ENCODE data around the gene CCDC102A. TPM values are rescaled to one million over a fixed set of nuclear protein-coding genes. Genes with fewer than 3 reads are reported as not detected.
A peak's percentile ranks its signal among the peaks of the same experiment; 100 is the strongest.

CCDC102A gene
- total RNA-seq, 1 donor from 2014 or later: 15.5 TPM

DNA sequence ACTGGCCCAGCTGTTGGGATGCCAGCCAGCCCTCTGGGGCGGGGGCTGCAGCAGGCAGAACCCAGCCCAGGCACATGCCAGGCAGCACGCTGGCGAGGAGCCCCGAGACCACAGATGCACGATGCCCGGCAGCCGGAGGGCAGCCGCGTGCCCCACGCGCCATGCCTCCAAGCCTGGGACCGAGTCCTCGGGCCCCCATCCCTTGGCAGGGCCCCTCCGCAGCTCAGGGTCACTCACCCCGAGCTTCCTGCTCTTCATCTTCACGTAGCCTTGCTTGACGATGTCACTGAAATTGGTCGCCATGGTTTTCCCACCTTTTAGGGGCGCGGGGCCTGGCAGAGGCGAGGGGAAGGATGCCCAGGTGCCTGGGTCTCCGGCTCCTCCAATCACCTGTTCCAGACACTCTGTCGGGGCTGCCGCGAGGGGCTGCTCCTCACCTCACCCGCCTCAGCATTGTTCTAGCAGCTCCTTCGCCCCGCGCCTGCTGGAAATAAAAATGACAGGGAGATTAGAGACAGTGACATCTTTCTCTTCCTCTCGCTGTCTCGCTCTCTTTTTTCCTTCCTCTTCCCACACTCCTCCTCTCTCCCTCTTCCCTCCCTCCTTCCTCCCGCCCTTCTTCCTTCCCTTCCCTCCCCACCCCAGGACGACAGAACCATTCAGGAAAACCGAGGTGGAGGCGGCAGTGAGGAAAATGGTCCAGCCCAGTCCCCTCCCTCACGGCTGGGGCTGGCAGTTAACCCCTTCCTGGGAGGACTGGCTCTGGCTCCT lies 57.0 kb downstream of the CCDC102A start:
- no peaks in the 10 kb centered on the region for H3K36me3 Mint-ChIP-seq (ENCODE audit: low read depth)
- DNase-seq (no peak), ATAC-seq (ENCODE audit: low read depth) (no peak)
- ChIA-PET POLR2A (interaction anchor here (1.0 to 1.4 kb wide), 3 partner anchors 15 to 64 kb away, joined by 3 to 4 read pairs (median 4); partner anchors contain the start of genes CIAPIN1 and COQ9), CTCF (interaction anchor here (1.6 kb wide), 1 partner anchor 40 kb away, joined by 8 read pairs; no protein-coding TSS in a partner anchor)
- peaks cover 10% of the 10 kb centered on the region for H3K27me3 Mint-ChIP-seq
- intact Hi-C loops (cut with micrococcal nuclease): loop anchor here (2.0 to 5.0 kb wide), 2 partner anchors 17 to 258 kb away; partner anchors contain the start of genes KATNB1 and POLR2C
- no peak overlapping the region for H3K27ac Mint-ChIP-seq
- TF ChIP-seq, protein P1, sequence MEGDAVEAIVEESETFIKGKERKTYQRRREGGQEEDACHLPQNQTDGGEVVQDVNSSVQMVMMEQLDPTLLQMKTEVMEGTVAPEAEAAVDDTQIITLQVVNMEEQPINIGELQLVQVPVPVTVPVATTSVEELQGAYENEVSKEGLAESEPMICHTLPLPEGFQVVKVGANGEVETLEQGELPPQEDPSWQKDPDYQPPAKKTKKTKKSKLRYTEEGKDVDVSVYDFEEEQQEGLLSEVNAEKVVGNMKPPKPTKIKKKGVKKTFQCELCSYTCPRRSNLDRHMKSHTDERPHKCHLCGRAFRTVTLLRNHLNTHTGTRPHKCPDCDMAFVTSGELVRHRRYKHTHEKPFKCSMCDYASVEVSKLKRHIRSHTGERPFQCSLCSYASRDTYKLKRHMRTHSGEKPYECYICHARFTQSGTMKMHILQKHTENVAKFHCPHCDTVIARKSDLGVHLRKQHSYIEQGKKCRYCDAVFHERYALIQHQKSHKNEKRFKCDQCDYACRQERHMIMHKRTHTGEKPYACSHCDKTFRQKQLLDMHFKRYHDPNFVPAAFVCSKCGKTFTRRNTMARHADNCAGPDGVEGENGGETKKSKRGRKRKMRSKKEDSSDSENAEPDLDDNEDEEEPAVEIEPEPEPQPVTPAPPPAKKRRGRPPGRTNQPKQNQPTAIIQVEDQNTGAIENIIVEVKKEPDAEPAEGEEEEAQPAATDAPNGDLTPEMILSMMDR (IDR thresholded peaks at IDR 0.05): no peak
- peak overlapping the region; percentile 69 for H3K4me3 Mint-ChIP-seq
- peaks cover 40% of the 10 kb centered on the region for H3K4me1 Mint-ChIP-seq
- H3K9me3 Mint-ChIP-seq: no peaks in the 10 kb centered on the region

DNA sequence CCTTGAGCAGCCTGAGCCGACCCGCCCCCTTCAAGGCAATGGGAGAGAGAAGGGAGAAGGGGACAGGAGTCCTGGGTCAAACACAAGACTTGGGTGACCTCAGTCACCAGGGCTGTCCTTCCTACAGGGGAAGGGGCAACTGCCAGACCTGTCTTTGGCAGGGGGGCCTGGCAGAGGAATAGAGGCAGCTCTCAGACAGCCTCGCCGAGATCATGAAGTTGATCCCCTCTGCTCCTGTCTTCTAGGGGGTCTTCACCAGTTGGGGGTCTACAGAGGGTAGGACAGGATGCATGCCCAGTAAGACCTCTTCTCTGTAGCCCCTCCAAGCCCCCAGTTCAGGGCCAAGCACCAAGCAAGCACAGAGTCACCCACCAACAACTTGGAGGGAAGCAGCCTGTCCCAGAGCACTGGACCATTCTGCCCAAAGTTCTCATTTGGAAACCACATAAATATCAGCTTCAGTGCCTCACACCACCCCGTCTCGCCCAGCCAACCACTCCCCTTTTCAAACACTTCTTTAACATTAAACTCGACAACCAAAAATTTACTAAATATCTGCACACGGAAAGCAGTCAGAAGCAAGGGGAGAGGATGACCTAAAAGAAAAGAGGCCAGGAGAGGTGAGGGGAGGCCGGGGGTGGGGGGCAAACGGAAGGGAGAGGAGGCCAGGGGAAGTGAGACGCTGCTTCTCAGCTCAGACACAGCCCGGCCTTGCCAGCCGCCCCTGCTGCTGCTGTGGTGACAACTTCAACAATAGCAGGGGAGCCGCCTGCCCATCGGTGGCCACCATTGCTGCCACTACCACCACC lies 57.8 kb downstream of the CCDC102A start:
- POLR2A ChIA-PET: interaction anchor here (1.0 to 1.4 kb wide), 3 partner anchors 14 to 65 kb away, joined by 3 to 4 read pairs (median 4); partner anchors contain the start of genes CIAPIN1 and COQ9
- no peaks in the 10 kb centered on the region for H3K9me3 Mint-ChIP-seq
- DNase-seq (no peak), ATAC-seq (ENCODE audit: low read depth) (peak; percentile 58)
- CTCF ChIA-PET: interaction anchor here (1.0 to 1.6 kb wide), 2 partner anchors 22 to 41 kb away, joined by 3 to 8 read pairs; no protein-coding TSS in a partner anchor
- H3K27ac Mint-ChIP-seq: no peak overlapping the region
- intact Hi-C loops (cut with micrococcal nuclease): loop anchor here (2.0 to 5.0 kb wide), 2 partner anchors 16 to 259 kb away; partner anchors contain the start of genes KATNB1 and POLR2C
- peaks cover 40% of the 10 kb centered on the region for H3K4me1 Mint-ChIP-seq
- H3K4me3 Mint-ChIP-seq: peak overlapping the region; percentile 69
- TF ChIP-seq, protein P1 (IDR thresholded peaks at IDR 0.05): no peak
- H3K27me3 Mint-ChIP-seq: peaks cover 10% of the 10 kb centered on the region
- no peaks in the 10 kb centered on the region for H3K36me3 Mint-ChIP-seq (ENCODE audit: low read depth)

DNA sequence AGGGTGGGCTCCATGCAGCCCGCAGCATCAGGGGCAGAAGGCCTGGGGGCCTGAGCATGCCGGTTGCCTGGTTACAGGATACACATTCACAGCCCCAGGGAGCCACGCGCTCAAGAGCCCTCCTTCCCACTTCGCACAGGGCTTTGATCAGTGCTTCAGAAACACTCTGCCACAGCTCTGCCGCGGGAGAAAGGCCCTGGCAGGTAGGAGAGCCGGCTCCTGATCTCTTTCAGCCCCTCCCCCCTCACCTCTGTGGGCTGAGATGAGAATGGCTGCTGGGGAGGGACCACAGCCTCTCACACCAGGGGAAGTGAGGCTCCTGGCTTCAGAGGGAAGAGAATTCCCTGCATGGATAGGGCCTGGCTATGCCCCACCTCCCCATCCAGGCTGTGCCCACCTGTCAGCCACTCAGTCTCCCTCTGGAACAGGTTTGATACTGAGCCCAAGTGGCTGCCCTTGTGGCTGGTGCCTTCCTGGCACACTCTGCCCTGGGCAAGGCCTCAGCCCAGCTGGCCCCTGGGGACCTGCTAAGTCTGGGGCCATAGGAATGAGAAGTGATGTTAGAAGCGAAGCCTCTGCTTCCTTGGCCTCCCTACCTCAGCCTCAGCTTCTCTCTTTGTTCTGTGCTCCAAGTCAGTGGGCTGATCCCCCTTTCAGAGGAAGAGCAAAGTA lies 58.7 kb downstream of the CCDC102A start:
- no peak for ATAC-seq (ENCODE audit: low read depth)
- H3K4me3 Mint-ChIP-seq: no peak overlapping the region
- H3K27ac Mint-ChIP-seq: no peak overlapping the region
- no peak for DNase-seq
- no peaks in the 10 kb centered on the region for H3K9me3 Mint-ChIP-seq
- H3K36me3 Mint-ChIP-seq (ENCODE audit: low read depth): no peaks in the 10 kb centered on the region
- TF ChIP-seq, protein P1 (IDR thresholded peaks at IDR 0.05): no peak
- ChIA-PET CTCF (interaction anchor here (1.0 to 1.6 kb wide), 2 partner anchors 23 to 42 kb away, joined by 3 to 8 read pairs; no protein-coding TSS in a partner anchor), POLR2A (no interaction called here)
- peaks cover 40% of the 10 kb centered on the region for H3K4me1 Mint-ChIP-seq
- intact Hi-C loops (cut with micrococcal nuclease): loop anchor here (2.0 to 5.0 kb wide), 4 partner anchors 15 to 260 kb away; partner anchors contain the start of genes KATNB1 and POLR2C
- peaks cover 10% of the 10 kb centered on the region for H3K27me3 Mint-ChIP-seq

DNA sequence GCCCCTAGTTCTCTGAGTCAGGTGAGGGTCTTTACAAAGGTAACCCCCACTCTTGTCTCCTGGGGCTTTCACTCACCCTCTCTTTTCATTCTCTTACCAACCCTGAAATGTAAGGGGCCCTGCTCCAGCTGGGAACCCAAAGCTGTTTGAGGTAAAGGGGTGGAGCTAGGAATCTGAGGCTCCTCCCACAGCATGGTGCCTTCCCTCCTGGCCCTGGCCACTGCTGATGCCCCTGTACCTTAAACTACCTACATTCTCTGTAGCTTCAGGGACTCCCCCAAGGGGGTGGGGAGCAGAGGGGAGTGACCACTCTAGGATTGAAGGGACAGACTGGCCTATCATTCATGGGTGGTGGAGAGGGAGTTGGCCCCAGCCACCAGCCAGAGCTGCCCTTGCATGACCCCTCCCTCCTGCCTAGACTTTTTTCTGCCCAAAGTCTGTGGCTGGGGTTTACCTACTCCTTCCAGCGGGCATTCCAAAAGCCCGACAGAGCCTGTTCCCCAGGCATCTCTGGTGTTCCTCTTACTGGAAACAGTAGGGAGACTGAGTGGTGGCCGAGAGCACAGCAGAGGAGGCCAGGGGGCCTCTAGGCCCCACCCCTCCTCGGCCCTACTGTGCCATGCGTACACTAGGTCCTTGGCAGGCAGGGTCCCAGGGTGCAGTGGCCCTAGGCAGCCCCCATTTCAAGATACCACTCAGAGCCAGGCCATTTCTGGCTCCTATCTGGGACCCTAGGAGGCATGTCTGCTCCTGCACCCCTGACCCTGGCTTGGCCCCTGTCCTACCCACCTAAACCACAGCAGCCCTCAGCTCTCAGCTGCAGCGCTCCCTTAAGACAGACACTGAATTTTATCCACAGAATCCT lies 59.6 kb downstream of the CCDC102A start:
- TF ChIP-seq, protein P1 (IDR thresholded peaks at IDR 0.05): no peak
- ChIA-PET POLR2A (no interaction called here), CTCF (interaction anchor here (1.0 to 2.0 kb wide), 2 partner anchors 42 to 172 kb away, joined by 3 to 4 read pairs; no protein-coding TSS in a partner anchor)
- peaks cover 5% of the 10 kb centered on the region for H3K36me3 Mint-ChIP-seq (ENCODE audit: low read depth)
- H3K9me3 Mint-ChIP-seq: no peaks in the 10 kb centered on the region
- peaks cover 10% of the 10 kb centered on the region for H3K27me3 Mint-ChIP-seq
- no peak for ATAC-seq (ENCODE audit: low read depth)
- no peak overlapping the region for H3K27ac Mint-ChIP-seq
- no peak for DNase-seq
- intact Hi-C loops (cut with micrococcal nuclease): loop anchor here (1.0 to 5.0 kb wide), 4 partner anchors 43 to 261 kb away; partner anchors contain the start of gene KATNB1
- peaks cover 40% of the 10 kb centered on the region for H3K4me1 Mint-ChIP-seq
- no peak overlapping the region for H3K4me3 Mint-ChIP-seq
